Limb (tissue), 2 donors: ENCODE data around the gene TFR2.
A peak's percentile ranks its signal among the peaks of the same experiment; 100 is the strongest.

ENCODE experiments used
- DNase-seq, 2 donors: peaks; one replicate each; pipeline ENCODE4 v3.0.0-alpha.2; 2016; ENCODE audit errors: extremely low spot score in 2 of 2

Gene TFR2

GRCh38 chr7:100641463-100641859 lies at the start of gene TFR2:
TSS of gene TFR2 (minus strand) at chr7:100641552. CDS start at chr7:100641509, 43 bp downstream.
- no peak for DNase-seq

- no peak for DNase-seq
Measured at GRCh38 chr7:100689230-100690135, 48.1 kb upstream of the TFR2 start.

GRCh38 chr7:100688326-100688860 lies 47.0 kb upstream of the TFR2 start:
- DNase-seq = no peak

GRCh38 chr7:100687751-100688300 lies 46.5 kb upstream of the TFR2 start:
- DNase-seq = no peak

- DNase-seq = no peak
Measured at GRCh38 chr7:100687261-100687660, 45.9 kb upstream of the TFR2 start.

GRCh38 chr7:100686822-100687211 lies 45.5 kb upstream of the TFR2 start:
- no peak for DNase-seq

GRCh38 chr7:100686201-100686821 lies 45.0 kb upstream of the TFR2 start:
- peak in 1 of 2 donors; percentile 32 for DNase-seq

- DNase-seq = no peak
Measured at GRCh38 chr7:100685631-100686145, 44.3 kb upstream of the TFR2 start.

- no peak for DNase-seq
Measured at GRCh38 chr7:100685049-100685605, 43.8 kb upstream of the TFR2 start.

GRCh38 chr7:100684534-100685042 lies 43.2 kb upstream of the TFR2 start:
- no peak for DNase-seq

GRCh38 chr7:100683659-100684533 lies 42.5 kb upstream of the TFR2 start:
- DNase-seq = no peak

- peak in 1 of 2 donors; percentile 28 for DNase-seq
Measured at GRCh38 chr7:100682991-100683658, 41.8 kb upstream of the TFR2 start.

- peak in 1 of 2 donors; percentile 29 for DNase-seq
Measured at GRCh38 chr7:100682228-100682741, 40.9 kb upstream of the TFR2 start.

GRCh38 chr7:100681491-100682227 lies 40.3 kb upstream of the TFR2 start:
- no peak for DNase-seq

- DNase-seq = peak in 1 of 2 donors; percentile 33
Measured at GRCh38 chr7:100680576-100681271, 39.4 kb upstream of the TFR2 start.

GRCh38 chr7:100679927-100680575 lies 38.7 kb upstream of the TFR2 start:
- peak in 1 of 2 donors; percentile 32 for DNase-seq

- DNase-seq = no peak
Measured at GRCh38 chr7:100679129-100679926, 38.0 kb upstream of the TFR2 start.
